Heart left ventricle (tissue), 16 donors: Measurements from ENCODE around the gene ARID3B. TPM values are rescaled to one million over a fixed set of nuclear protein-coding genes. Genes with fewer than 3 reads are reported as not detected.

Experiments used
- ATAC-seq, 4 donors: fragments of 200-7000 bp; cut with Tn5 transposase; one replicate each; pipeline ENCODE4 v1.9.1; 2020 to 2022; ENCODE audit warnings: moderate library complexity in 4 of 4, mild to moderate bottlenecking in 3 of 4, moderate number of reproducible peaks in 1 of 4
- DNase-seq, 5 donors: peaks; one replicate each; pipeline ENCODE4 v3.0.0-alpha.2; 2020
- H3K27ac ChIP-seq, 12 donors: fragments of 200-600 bp; sonication (generic) in 4 of 12; one replicate each; pipeline versions ENCODE4 v1.5.0 to v1.8.0; 2016 to 2022; ENCODE audit warnings: mild to moderate bottlenecking in 2 of 12
- H3K27me3 ChIP-seq, 9 donors: fragments of 200-600 bp; sonication (generic) in 2 of 9; one replicate each; pipeline versions ENCODE4 v1.5.1 to v1.8.0; 2016 to 2022; ENCODE audit warnings: mild to moderate bottlenecking in 3 of 9
- H3K36me3 ChIP-seq, 9 donors: fragments of 200-600 bp; sonication (generic) in 2 of 9; one replicate each; pipeline versions ENCODE4 v1.5.0 to v1.8.0; 2018 to 2022; ENCODE audit warnings: mild to moderate bottlenecking in 2 of 9
- H3K4me1 ChIP-seq, 12 donors: fragments of 200-600 bp; sonication (generic) in 4 of 12; one replicate each; pipeline versions ENCODE4 v1.5.0 to v1.8.0; 2016 to 2022; ENCODE audit warnings: mild to moderate bottlenecking in 3 of 12
- H3K4me3 ChIP-seq, 12 donors: fragments of 200-600 bp; sonication (generic) in 4 of 12; one replicate each; pipeline versions ENCODE4 v1.5.0 to v1.8.0; 2017 to 2022; ENCODE audit warnings: mild to moderate bottlenecking in 9 of 12, moderate library complexity in 4 of 12
- H3K9me3 ChIP-seq, 12 donors: fragments of 200-600 bp; sonication (generic) in 4 of 12; one replicate each; pipeline versions ENCODE4 v1.5.0 to v1.8.0; 2016 to 2022; ENCODE audit warnings: mild to moderate bottlenecking in 1 of 12
- POLR2A ChIP-seq, 2 donors: fragments of 450-650 bp; IDR thresholded peaks; one replicate each; pipeline ENCODE4 v1.6.1; 2017; ENCODE audit warnings: antibody characterized with exemption in 2 of 2, mild to moderate bottlenecking in 2 of 2, moderate library complexity in 2 of 2
- WGBS, 4 donors: extraction: QIAGEN DNeasy Blood & Tissue Kit in 2 of 4; methylation state at CpG; one replicate each; pipeline versions ENCODE4 v1.1.5 to v1.1.7; 2013 to 2018; 5-methylcytosine and 5-hydroxymethylcytosine counted together
- intact Hi-C, 10 donors: fragments of 100-400 bp; cut with DNase I; formaldehyde crosslinking; loops; one replicate each; pipeline versions ENCODE4 v1.11.1 to v1.14.2; 2022
- polyA plus RNA-seq, 2 donors: library from polyadenylated mRNA; stranded (reverse); fragments of 200-250 nt; gene quantifications; one replicate each; pipeline ENCODE4 v1.2.3, GENCODE V29; 2013
- total RNA-seq, 9 donors: library from RNA; depleted of rRNA in 2 of 9; stranded (reverse); fragments of >200 nt in 2 of 9; fragmentation: NEBNext Ultra II Directional in 3 of 9; extraction: Animal tissue kit (Norgen Biotek cat#: 25700) in 3 of 9; gene quantifications; one replicate each; pipeline versions ENCODE4 v1.1.0 to v1.2.4, GENCODE V29; 2016 to 2023
- TF ChIP-seq, protein P1 (sequence below), 12 donors: fragments of 200-600 bp; sonication (generic) in 4 of 12; IDR thresholded peaks; one replicate each; pipeline versions ENCODE4 v1.5.0 to v1.8.0; 2018 to 2022; ENCODE audit warnings: antibody characterized with exemption in 12 of 12, mild to moderate bottlenecking in 5 of 12
- donor health status: ischemic (EF 13 %, LVEDD 7.1; RV severe dilation, severe dysfunction).
- donor health status: healthy with polysubstance abuse.
- donor health status: DM: no; HTN: yes; CAD: no.
- donor health status: DM: no; HTN: no; CAD: no.
- donor health status: ischemic (EF 25% LVEDD 6.9; RV normal size, moderate dysfunction).
- donor health status: ischemic (EF 25% LVEDD 5.7; RV mildly dilated, moderate dysfunction).
- donor health status: healthy.
- donor health status: DM: yes; HTN: yes; CAD: no.
- donor health status: ischemic (EF 35%, LVEDD 5.7; RV mildly dilated, moderate dysfunction).
- donor health status: nonischemic (EF 11% LVEDD 7.7; RV severe dilation, severe dysfunction).
- donor health status: DM: yes; HTN: yes; CAD: no.
- donor health status: PGD.
- donor health status: ischemic (EF 29% LVEDD 5.4; RV normal size, mild dysfunction).
- donor health status: nonischemic (EF 23%, LVEDD 6.1; RV moderate dilation, normal function).

Gene ARID3B
- total and polyA plus RNA-seq, 11 donors = 1.3 to 4.3 (median 2.1) TPM

DNA sequence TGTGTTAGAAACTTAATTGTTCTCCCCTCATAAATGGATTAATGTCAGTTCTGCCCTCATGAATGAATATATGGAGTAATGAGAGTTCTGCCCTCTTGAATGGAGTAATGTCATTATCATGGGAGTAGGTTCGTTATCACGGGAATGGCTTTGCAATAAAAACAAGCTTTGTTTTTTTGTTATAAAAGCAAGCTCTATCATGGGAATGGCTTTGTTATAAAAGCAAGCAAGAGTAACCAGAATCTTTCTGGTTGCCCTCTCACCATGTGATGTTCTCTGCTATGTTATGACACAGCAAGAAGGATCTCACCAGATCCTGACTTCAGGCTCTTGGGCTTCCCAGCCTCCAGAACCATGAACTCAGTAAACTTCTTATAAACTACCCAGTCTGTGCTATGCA lies 41.7 kb upstream of the ARID3B start:
- WGBS, 4 donors = 88 to 98% (median 93%) methylated on average over 2 of the region's 2 CpGs
- Histone ChIP-seq H3K4me1 (no peaks in the 10 kb centered on the region), H3K36me3 (peaks cover 0 to 5% (median 0%) of the 10 kb centered on the region in 9 donors), H3K4me3 (no peak overlapping the region), H3K27ac (no peak overlapping the region), H3K9me3 (no peaks in the 10 kb centered on the region), H3K27me3 (no peaks in the 10 kb centered on the region)
- ATAC-seq (no peak), DNase-seq (no peak)
- TF ChIP-seq, protein P1, sequence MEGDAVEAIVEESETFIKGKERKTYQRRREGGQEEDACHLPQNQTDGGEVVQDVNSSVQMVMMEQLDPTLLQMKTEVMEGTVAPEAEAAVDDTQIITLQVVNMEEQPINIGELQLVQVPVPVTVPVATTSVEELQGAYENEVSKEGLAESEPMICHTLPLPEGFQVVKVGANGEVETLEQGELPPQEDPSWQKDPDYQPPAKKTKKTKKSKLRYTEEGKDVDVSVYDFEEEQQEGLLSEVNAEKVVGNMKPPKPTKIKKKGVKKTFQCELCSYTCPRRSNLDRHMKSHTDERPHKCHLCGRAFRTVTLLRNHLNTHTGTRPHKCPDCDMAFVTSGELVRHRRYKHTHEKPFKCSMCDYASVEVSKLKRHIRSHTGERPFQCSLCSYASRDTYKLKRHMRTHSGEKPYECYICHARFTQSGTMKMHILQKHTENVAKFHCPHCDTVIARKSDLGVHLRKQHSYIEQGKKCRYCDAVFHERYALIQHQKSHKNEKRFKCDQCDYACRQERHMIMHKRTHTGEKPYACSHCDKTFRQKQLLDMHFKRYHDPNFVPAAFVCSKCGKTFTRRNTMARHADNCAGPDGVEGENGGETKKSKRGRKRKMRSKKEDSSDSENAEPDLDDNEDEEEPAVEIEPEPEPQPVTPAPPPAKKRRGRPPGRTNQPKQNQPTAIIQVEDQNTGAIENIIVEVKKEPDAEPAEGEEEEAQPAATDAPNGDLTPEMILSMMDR (IDR thresholded peaks at IDR 0.05) = no peak
- no peak for TF ChIP-seq POLR2A (IDR thresholded peaks at IDR 0.05)
- intact Hi-C loops = no loop called here

DNA sequence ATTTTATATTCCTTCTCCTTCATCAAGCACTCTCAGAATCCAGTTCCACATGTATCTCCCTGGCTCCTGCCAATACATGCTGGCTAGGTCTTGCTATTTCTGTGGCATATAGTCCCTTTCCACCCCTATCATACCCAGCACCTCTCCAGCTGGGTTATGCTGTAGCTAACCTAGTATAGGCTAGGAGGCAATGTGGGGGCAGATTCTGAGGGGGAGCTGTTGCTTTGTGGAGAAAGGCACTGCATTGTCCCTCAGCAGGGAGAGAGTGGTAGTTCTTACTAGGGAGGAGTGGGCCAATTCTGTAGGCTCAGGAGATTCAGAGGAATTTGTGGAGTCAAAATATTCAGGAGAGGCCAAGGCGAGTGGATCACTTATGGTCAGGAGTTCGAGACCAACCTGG lies 40.6 kb upstream of the ARID3B start:
- ATAC-seq = no peak
- no peak overlapping the region for H3K27ac ChIP-seq
- no peaks in the 10 kb centered on the region for H3K9me3 ChIP-seq
- no peak overlapping the region for H3K4me3 ChIP-seq
- peaks cover 0 to 5% (median 0%) of the 10 kb centered on the region in 9 donors for H3K36me3 ChIP-seq
- intact Hi-C loops = no loop called here
- no peaks in the 10 kb centered on the region for H3K4me1 ChIP-seq
- no peak for DNase-seq
- H3K27me3 ChIP-seq = no peaks in the 10 kb centered on the region
- TF ChIP-seq, protein P1 (IDR thresholded peaks at IDR 0.05) = no peak
- TF ChIP-seq POLR2A (IDR thresholded peaks at IDR 0.05) = no peak
- WGBS, 4 donors = 90 to 95% (median 95%) methylated on average over 2 of the region's 2 CpGs

DNA sequence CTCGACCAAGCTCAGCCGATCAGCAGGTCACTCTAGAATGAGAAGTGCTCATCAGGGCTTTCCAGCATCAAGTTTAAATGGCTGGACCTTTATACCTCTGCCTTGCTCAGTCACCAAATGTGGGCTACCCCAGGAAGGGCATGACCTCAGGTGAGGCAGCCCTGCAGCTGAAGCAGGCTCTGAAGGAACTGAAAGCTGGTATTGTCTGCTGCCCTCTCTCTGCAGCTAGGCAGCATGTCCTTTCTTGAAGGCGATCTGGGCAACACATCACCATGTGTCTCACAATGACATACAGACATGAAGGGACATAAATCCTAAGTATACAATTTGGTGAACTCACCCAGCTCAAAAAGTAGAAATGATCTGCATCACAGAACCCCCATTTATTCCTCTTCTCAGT lies 38.7 kb upstream of the ARID3B start:
- intact Hi-C loops = no loop called here
- H3K27ac ChIP-seq = no peak overlapping the region
- H3K36me3 ChIP-seq = peaks cover 0 to 5% (median 0%) of the 10 kb centered on the region in 9 donors
- TF ChIP-seq, protein P1 (IDR thresholded peaks at IDR 0.05) = no peak
- no peak for TF ChIP-seq POLR2A (IDR thresholded peaks at IDR 0.05)
- ATAC-seq (no peak), DNase-seq (no peak)
- H3K27me3 ChIP-seq = no peaks in the 10 kb centered on the region
- 78 to 98% (median 83%) methylated on average over 3 of the region's 3 CpGs for WGBS, 4 donors
- no peaks in the 10 kb centered on the region for H3K4me1 ChIP-seq
- H3K4me3 ChIP-seq = no peak overlapping the region
- H3K9me3 ChIP-seq = no peaks in the 10 kb centered on the region

DNA sequence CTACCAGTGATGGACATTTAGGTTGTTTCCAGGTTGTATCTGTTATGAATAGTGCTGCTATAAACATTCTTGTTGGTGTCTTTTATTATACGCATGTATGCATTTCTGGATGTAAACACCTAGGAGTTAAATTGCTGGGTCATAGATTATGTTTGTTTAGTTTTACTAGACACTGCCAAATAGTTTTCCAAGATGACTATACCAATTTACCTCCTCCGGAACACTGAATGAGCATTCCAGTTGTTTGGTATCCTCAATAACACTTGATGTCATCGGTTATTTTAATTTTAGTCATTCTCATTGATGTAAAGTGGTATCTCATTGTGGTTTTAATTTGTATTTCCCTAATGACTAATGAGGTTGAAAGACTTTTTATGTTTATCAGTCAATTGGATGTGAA lies 36.6 kb upstream of the ARID3B start:
- H3K27ac ChIP-seq = no peak overlapping the region
- no peaks in the 10 kb centered on the region for H3K27me3 ChIP-seq
- TF ChIP-seq, protein P1 (IDR thresholded peaks at IDR 0.05) = no peak
- TF ChIP-seq POLR2A (IDR thresholded peaks at IDR 0.05) = no peak
- peaks cover 0 to 5% (median 0%) of the 10 kb centered on the region in 9 donors for H3K36me3 ChIP-seq
- 94 to 96% (median 95%) methylated on average over 3 of the region's 3 CpGs for WGBS, 4 donors
- H3K4me3 ChIP-seq = no peak overlapping the region
- intact Hi-C loops = no loop called here
- no peak for ATAC-seq
- no peaks in the 10 kb centered on the region for H3K4me1 ChIP-seq
- no peaks in the 10 kb centered on the region for H3K9me3 ChIP-seq
- DNase-seq = no peak
